Activated CD4-positive, alpha-beta memory T cell treated with anti-CD3 and anti-CD28 coated beads for 36 hours (primary cell): Measurements from ENCODE around the gene SLC2A4. TPM values are rescaled to one million over a fixed set of nuclear protein-coding genes. Genes with fewer than 3 reads are reported as not detected.
A peak's percentile ranks its signal among the peaks of the same experiment; 100 is the strongest.

Experiments
- CTCF ChIA-PET: fragments of 350-600 bp; sonication (Branson Sonifier 250); formaldehyde crosslinking; loops from one replicate; lab custom pipeline; 2021; ENCODE audit warnings: antibody characterized with exemption, inconsistent platforms; lab: Charles Lee
- POLR2A ChIA-PET: fragments of 350-600 bp; sonication (Branson Sonifier 250); formaldehyde crosslinking; loops from one replicate; lab custom pipeline; 2021; ENCODE audit warnings: antibody characterized with exemption; lab: Charles Lee
- DNase-seq: peaks from one replicate; pipeline ENCODE4 v3.0.0-alpha.2; 2020
- H3K27ac Mint-ChIP-seq: one replicate; pipeline ENCODE4 v1.8.0; 2021; ENCODE audit warnings: mixed read lengths
- H3K27me3 Mint-ChIP-seq: one replicate; pipeline ENCODE4 v1.8.0; 2021; ENCODE audit warnings: mixed read lengths
- H3K36me3 Mint-ChIP-seq: one replicate; pipeline ENCODE4 v1.8.0; 2021; ENCODE audit warnings: mixed read lengths
- H3K4me1 Mint-ChIP-seq: one replicate; pipeline ENCODE4 v1.8.0; 2021; ENCODE audit warnings: low read depth, mixed read lengths
- H3K4me3 Mint-ChIP-seq: one replicate; pipeline ENCODE4 v1.8.0; 2021; ENCODE audit warnings: mild to moderate bottlenecking, mixed read lengths
- H3K9me3 Mint-ChIP-seq: one replicate; pipeline ENCODE4 v1.8.0; 2021; ENCODE audit warnings: mixed read lengths
- intact Hi-C: fragments of 100-400 bp; cut with micrococcal nuclease; formaldehyde crosslinking; loops from one replicate; pipeline ENCODE4 v1.15.1; 2023
- total RNA-seq, 2 experiments: library from RNA; stranded (reverse); gene quantifications; one replicate each; pipeline ENCODE4 v1.2.3, GENCODE V29; 2021

SLC2A4 gene
- total RNA-seq, 2 experiments from 2014 or later: 0.15 to 0.19 TPM

DNA sequence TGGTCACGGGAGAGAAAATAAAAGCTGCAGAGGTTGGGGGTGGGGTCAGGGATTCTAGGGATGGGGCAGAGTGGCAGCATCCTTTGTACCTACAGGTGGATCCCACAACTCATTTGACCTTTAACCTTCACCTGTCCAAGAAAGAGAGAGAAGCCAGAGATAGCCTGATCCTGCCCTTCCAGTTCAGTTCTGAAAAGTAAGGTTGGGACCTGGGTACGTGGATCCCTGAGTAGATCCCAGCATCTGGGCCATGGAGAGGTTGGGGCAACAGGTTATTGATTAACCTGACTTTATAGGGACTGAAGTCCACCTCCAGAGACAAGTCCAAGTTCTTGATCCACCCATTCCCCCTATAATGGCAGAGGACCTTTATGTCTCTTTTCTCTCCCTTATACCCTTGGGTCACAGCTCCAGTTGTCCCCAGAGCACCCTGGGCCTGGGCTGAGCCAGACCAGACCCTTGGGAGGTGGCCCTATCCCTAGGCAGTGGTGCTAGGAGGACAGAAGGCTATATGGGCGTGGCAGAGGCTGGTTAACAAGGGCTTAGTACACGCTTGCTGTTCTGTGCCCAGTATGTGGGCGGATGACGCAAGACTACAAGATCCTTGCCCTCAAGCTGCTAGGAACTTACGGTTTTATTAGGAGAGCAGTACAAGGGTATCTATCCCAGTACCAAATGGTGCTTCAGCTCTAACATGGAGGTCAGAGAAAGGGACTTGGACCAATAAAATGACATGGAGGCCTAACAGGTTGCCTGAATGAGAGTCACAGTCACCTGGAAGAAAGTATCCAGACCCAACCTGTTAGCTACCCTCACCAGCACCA lies 22.6 kb upstream of the SLC2A4 start:
- ChIA-PET CTCF (no interaction called here), POLR2A (interaction anchor here (1.1 kb wide), 1 partner anchor 24 kb away, joined by 4 read pairs; no protein-coding TSS in a partner anchor)
- Mint-ChIP-seq H3K36me3 (peaks cover 24% of the 10 kb centered on the region), H3K4me3 (no peak overlapping the region), H3K9me3 (no peaks in the 10 kb centered on the region), H3K4me1 (peaks cover 28% of the 10 kb centered on the region), H3K27ac (peak overlapping the region; percentile 6), H3K27me3 (peaks cover 16% of the 10 kb centered on the region)
- DNase-seq: peak; percentile 46
- intact Hi-C loops: no loop called here

DNA sequence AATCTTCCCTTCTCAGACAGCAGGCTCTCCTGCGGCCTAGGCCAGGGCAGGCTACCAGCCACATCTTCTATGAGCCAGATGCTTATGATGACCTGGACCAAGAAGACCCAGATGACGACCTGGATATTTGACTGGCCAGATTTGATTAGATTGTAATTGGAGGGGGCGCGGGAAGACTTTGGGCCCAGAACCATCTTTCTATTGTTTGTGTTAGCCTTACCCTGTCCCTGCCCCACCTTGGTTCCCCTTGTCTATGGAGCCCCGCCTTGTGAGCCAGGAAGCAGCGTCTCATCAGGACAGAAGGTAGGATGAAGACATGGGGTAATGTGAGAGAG lies 22.0 kb upstream of the SLC2A4 start:
- Mint-ChIP-seq H3K27ac (peak overlapping the region; percentile 6), H3K4me3 (no peak overlapping the region), H3K27me3 (peaks cover 18% of the 10 kb centered on the region), H3K4me1 (peaks cover 26% of the 10 kb centered on the region), H3K36me3 (peaks cover 20% of the 10 kb centered on the region), H3K9me3 (no peaks in the 10 kb centered on the region)
- ChIA-PET CTCF (no interaction called here), POLR2A (interaction anchor here (1.1 kb wide), 1 partner anchor 23 kb away, joined by 4 read pairs; no protein-coding TSS in a partner anchor)
- no peak for DNase-seq
- intact Hi-C loops: no loop called here

GRCh38 chr17:7260151-7260550 lies 21.4 kb upstream of the SLC2A4 start:
- Mint-ChIP-seq H3K36me3 (peaks cover 14% of the 10 kb centered on the region), H3K9me3 (no peaks in the 10 kb centered on the region), H3K27ac (no peak overlapping the region), H3K27me3 (peaks cover 18% of the 10 kb centered on the region), H3K4me1 (peaks cover 26% of the 10 kb centered on the region), H3K4me3 (peak overlapping the region; percentile 23)
- ChIA-PET POLR2A (interaction anchor here (1.1 kb wide), 1 partner anchor 23 kb away, joined by 4 read pairs; no protein-coding TSS in a partner anchor), CTCF (interaction anchor here (0.8 kb wide), 1 partner anchor 10 kb away, joined by 3 read pairs; no protein-coding TSS in a partner anchor)
- intact Hi-C loops: no loop called here
- DNase-seq: peak; percentile 9

DNA sequence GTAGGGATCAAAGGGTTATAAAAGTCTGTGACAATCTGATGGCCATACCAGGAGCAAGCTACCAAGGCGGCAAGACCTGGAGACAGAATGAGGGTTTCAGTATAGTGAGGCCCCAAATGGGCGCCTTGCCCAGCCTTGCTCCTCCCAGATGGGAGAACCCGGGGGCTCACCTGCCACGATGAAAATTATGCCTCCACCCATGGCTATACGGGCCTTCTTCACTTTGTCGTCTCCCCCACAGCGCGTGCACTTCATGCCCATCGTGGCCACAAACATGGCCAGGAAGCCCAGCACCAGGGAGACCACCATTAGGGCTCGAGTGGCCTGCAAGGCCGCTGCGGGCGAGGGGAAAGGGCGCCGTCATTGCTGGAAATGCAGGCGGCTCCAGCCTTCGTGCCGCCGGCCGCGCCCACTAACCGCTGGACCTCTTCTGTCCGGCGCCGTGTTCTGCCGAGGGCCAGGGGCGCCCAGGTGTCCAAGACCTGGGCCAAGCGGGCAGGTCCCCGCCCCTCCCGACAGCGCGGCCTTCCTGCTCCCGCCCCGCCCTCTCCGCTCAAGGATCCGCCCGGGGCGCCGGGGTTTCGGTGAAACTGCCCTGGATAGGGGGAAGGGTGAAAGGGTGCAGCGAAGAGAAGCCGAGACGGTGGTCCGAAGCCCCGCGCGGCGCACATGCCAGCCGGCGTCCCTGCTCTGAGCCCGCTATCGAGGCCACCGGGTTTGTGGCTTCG lies 20.7 kb upstream of the SLC2A4 start:
- H3K36me3 Mint-ChIP-seq: peaks cover 14% of the 10 kb centered on the region
- intact Hi-C loops: no loop called here
- ChIA-PET POLR2A (interaction anchor here (1.1 kb wide), 1 partner anchor 9 kb away, joined by 3 read pairs; the partner anchor contains the start of gene CTDNEP1), CTCF (interaction anchor here (0.8 kb wide), 1 partner anchor 10 kb away, joined by 3 read pairs; no protein-coding TSS in a partner anchor)
- peaks cover 26% of the 10 kb centered on the region for H3K4me1 Mint-ChIP-seq
- peak overlapping the region; percentile 12 for H3K4me3 Mint-ChIP-seq
- no peak overlapping the region for H3K27ac Mint-ChIP-seq
- no peaks in the 10 kb centered on the region for H3K9me3 Mint-ChIP-seq
- DNase-seq: peak; percentile 35
- peaks cover 18% of the 10 kb centered on the region for H3K27me3 Mint-ChIP-seq

GRCh38 chr17:7261379-7262191 lies 19.9 kb upstream of the SLC2A4 start:
- Mint-ChIP-seq H3K27me3 (peaks cover 18% of the 10 kb centered on the region), H3K4me3 (peak overlapping the region; percentile 53), H3K9me3 (no peaks in the 10 kb centered on the region), H3K27ac (peak overlapping the region; percentile 28), H3K36me3 (peaks cover 10% of the 10 kb centered on the region), H3K4me1 (peaks cover 26% of the 10 kb centered on the region)
- CTCF ChIA-PET: interaction anchor here (0.6 kb wide), 1 partner anchor 426 kb away, joined by 3 read pairs; the partner anchor contains the start of gene TP53
- DNase-seq: peak; percentile 33
- intact Hi-C loops: no loop called here
- POLR2A ChIA-PET: interaction anchor here (1.1 kb wide), 1 partner anchor 10 kb away, joined by 3 read pairs; the partner anchor contains the start of gene CTDNEP1

- peak within 1 kb of the TSS; percentile 53 for H3K4me3 Mint-ChIP-seq
- CTCF ChIA-PET: interaction anchor here (0.6 kb wide), 1 partner anchor 425 kb away, joined by 3 read pairs; the partner anchor contains the start of gene TP53
- peaks cover 6% of the 10 kb centered on the region for H3K36me3 Mint-ChIP-seq
- POLR2A ChIA-PET: interaction anchor here (1.1 kb wide), 1 partner anchor 11 kb away, joined by 3 read pairs; the partner anchor contains the start of gene CTDNEP1
- H3K27ac Mint-ChIP-seq: peak within 1 kb of the TSS; percentile 28
- intact Hi-C loops: no loop called here
- H3K9me3 Mint-ChIP-seq: no peaks in the 10 kb centered on the region
- peaks cover 21% of the 10 kb centered on the region for H3K27me3 Mint-ChIP-seq
- peaks cover 26% of the 10 kb centered on the region for H3K4me1 Mint-ChIP-seq
- DNase-seq: no peak
Observed at GRCh38 chr17:7262192-7262934, 19.2 kb upstream of the SLC2A4 start, which contains the start of gene CLDN7. CLDN7 (minus strand) TSS chr17:7262478; CDS start chr17:7262043, 435 bp downstream.

GRCh38 chr17:7262935-7263800 lies 18.4 kb upstream of the SLC2A4 start:
- Mint-ChIP-seq H3K4me1 (peaks cover 26% of the 10 kb centered on the region), H3K27ac (no peak overlapping the region), H3K36me3 (peaks cover 6% of the 10 kb centered on the region), H3K4me3 (peak overlapping the region; percentile 52), H3K9me3 (no peaks in the 10 kb centered on the region), H3K27me3 (peaks cover 21% of the 10 kb centered on the region)
- peak; percentile 49 for DNase-seq
- intact Hi-C loops: no loop called here
- ChIA-PET POLR2A (no interaction called here), CTCF (interaction anchor here (4.6 kb wide), 1 partner anchor 34 kb away, joined by 29 read pairs; no protein-coding TSS in a partner anchor)

DNA sequence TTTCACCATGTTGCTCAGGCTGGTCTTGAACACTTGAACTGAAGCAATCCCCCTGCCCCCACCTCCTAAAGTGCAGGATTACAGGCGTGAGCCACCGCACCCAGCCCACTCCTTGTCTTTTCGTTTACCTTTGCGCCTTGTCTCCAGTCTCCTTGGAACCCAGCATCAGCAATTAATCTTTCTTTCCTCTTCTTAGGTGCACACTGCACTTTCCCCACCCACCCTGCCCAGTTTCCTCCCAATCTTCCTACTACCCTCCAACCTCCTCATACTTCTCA lies 17.8 kb upstream of the SLC2A4 start:
- Mint-ChIP-seq H3K27ac (no peak overlapping the region), H3K4me1 (peaks cover 26% of the 10 kb centered on the region), H3K4me3 (no peak overlapping the region), H3K27me3 (peaks cover 22% of the 10 kb centered on the region), H3K36me3 (peaks cover 6% of the 10 kb centered on the region), H3K9me3 (no peaks in the 10 kb centered on the region)
- ChIA-PET CTCF (interaction anchor here (4.6 kb wide), 1 partner anchor 33 kb away, joined by 29 read pairs; no protein-coding TSS in a partner anchor), POLR2A (no interaction called here)
- no peak for DNase-seq
- intact Hi-C loops: no loop called here

DNA sequence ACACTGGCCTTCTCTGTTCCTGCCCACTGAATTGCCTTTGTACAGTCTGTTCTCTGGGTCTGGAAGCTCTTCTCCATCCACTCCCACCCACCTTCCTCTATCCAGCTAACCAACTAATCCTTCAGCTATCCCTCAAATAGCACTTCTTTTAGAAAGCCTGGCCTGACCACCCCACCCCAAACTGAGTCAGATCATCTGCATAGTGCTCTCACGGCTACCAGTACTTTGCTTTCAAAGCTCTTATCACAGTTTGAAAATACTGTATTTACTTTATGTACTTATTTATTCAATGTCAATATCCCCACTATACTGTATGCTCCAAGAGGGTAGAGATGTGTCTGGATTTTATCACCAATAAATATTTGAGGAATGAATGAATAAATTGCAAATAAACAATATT lies 14.7 kb upstream of the SLC2A4 start:
- POLR2A ChIA-PET: no interaction called here

DNA sequence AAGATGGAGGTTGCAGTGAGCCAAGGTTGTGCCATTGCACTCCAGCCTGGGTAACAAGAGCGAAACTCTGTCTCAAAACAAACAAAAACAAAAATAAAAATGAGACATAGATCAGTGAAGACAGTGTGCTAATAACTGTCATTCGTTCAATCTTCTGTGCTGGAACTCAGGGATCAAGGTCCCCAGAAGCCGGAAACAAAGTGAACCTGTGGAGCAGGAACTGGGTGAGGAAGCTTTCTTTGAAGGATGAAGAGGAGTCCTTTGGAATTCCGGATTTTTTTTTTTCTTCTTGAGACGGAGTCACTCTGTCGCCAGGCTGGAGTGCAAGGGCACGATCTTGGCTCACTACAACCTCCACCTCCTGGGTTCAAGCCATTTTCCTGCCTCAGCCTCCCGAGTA lies 2.1 kb upstream of the SLC2A4 start:
- Mint-ChIP-seq H3K4me1 (peaks cover 12% of the 10 kb centered on the region), H3K36me3 (no peaks in the 10 kb centered on the region), H3K4me3 (no peak overlapping the region), H3K27me3 (peaks cover 16% of the 10 kb centered on the region), H3K9me3 (no peaks in the 10 kb centered on the region), H3K27ac (no peak overlapping the region)
- ChIA-PET CTCF (interaction anchor here (0.7 to 8.4 kb wide), 4 partner anchors 18 to 360 kb away, joined by 3 to 145 read pairs (median 4); no protein-coding TSS in a partner anchor), POLR2A (no interaction called here)
- intact Hi-C loops: no loop called here
- DNase-seq: no peak

More for the DNA sequence above, 14.7 kb upstream of the SLC2A4 start:
- intact Hi-C loops: no loop called here
- CTCF ChIA-PET: interaction anchor here (4.6 kb wide), 1 partner anchor 30 kb away, joined by 29 read pairs; no protein-coding TSS in a partner anchor
- Mint-ChIP-seq H3K27ac (peak overlapping the region; percentile 60), H3K4me1 (peaks cover 19% of the 10 kb centered on the region), H3K36me3 (no peaks in the 10 kb centered on the region), H3K4me3 (no peak overlapping the region), H3K27me3 (peaks cover 21% of the 10 kb centered on the region), H3K9me3 (no peaks in the 10 kb centered on the region)
- DNase-seq: no peak
